ENCODE measurements around the gene TCEANC2.
A peak's percentile ranks its signal among the peaks of the same experiment; 100 is the strongest.

TCEANC2 gene

DNA sequence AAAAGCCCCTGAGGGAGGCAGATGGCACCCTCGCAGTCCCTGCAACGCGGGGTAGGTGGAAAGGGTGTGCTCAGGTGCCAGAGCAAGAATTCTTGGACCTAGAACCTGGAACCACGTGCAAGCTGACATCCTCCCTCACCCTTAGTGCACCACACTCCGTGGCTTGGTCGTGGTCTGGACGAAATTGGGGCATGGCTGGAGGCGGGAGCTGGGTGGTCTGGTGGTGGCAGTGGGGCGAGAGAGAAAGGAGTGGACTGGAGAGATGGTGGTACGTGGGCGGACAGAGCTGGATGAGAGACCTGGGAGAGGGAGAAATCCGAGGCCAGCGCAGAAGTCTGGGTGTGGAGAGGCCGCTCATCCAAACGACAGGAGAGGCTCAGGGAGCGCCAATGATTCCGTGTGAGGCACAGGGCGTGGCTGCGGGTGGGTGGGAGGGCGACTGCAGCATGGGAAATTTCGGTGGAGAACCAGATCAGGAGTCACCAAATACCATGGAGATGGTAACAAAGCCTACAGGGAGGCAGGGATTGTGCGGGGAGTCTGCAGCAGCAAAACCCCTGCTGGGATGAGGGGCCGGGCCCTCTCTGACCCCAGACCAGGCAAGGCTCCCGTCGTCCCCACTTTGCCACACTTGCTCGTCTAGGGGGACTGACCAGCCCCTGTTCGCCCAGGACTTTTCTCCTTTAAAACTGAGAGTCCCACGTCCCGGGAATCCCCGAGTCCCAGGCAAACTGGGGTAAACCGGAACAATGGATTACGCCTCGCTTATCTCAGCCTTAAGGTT, 67.5 kb downstream of the TCEANC2 start:
- H3K4me3 ChIP-seq (ENCODE audit: low read length): peak overlapping the region; percentile 63
- H3K27ac ChIP-seq (ENCODE audit: low read length): no peak overlapping the region
- H3K27me3 ChIP-seq (ENCODE audit: low read depth, low read length): no peaks in the 10 kb centered on the region
- H3K9me3 ChIP-seq (ENCODE audit: insufficient read depth, low read length): no peaks in the 10 kb centered on the region
- no peaks in the 10 kb centered on the region for H4K20me1 ChIP-seq (ENCODE audit: insufficient read depth, low read length)
- H3K4me1 ChIP-seq (ENCODE audit: low read length): peaks cover 3% of the 10 kb centered on the region; the same call in 1 of the 2 replicates
- TF ChIP-seq, protein P1, sequence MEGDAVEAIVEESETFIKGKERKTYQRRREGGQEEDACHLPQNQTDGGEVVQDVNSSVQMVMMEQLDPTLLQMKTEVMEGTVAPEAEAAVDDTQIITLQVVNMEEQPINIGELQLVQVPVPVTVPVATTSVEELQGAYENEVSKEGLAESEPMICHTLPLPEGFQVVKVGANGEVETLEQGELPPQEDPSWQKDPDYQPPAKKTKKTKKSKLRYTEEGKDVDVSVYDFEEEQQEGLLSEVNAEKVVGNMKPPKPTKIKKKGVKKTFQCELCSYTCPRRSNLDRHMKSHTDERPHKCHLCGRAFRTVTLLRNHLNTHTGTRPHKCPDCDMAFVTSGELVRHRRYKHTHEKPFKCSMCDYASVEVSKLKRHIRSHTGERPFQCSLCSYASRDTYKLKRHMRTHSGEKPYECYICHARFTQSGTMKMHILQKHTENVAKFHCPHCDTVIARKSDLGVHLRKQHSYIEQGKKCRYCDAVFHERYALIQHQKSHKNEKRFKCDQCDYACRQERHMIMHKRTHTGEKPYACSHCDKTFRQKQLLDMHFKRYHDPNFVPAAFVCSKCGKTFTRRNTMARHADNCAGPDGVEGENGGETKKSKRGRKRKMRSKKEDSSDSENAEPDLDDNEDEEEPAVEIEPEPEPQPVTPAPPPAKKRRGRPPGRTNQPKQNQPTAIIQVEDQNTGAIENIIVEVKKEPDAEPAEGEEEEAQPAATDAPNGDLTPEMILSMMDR (IDR thresholded peaks at IDR 0.05; ENCODE audit: low read depth, low read length): no peak
- no peak for TF ChIP-seq EZH2phosphoT487 (IDR thresholded peaks at IDR 0.05; ENCODE audit: low read depth)
- H3K79me2 ChIP-seq (ENCODE audit: low read length): no peaks in the 10 kb centered on the region
- H2AFZ ChIP-seq (ENCODE audit: low read depth, low read length): peak overlapping the region; percentile 70
- H3K9ac ChIP-seq (ENCODE audit: low read length): no peak overlapping the region
- peak overlapping the region; percentile 83 for H3K4me2 ChIP-seq (ENCODE audit: low read length)
- H3K36me3 ChIP-seq (replicated peaks; ENCODE audit: low read depth, low read length): no peaks in the 10 kb centered on the region

DNA sequence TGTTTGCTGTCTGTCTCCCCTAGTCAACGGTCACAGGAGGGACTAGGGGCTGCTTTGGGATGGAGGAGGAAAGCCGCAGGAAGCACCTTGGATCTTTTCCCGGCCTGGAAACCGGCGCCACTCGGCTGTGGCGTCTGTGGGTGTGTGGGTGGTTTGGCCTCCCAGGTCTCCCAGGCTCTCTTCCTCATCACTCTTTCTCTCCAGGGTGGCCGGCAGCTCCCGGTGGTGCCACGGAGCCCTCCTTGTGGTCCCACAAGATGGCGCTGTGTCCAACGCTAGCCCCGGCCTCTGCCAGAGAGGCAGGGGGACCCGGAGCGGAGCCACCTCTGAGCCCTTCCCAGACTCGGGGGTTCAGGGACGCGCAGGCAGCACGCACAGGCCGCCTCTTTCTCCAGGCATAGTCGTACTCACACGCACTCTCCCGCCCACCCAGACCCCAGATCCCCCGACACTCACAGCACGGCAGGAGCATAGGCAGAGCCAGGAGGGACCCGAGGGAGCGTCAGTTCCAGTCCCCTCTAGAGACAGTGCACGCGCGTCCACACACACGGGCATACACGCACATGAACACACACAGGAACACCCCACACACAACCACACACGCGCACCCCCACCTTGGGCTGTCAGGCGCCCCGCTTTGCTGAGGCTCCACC, 68.2 kb downstream of the TCEANC2 start:
- Histone ChIP-seq H3K36me3 (replicated peaks; ENCODE audit: low read depth, low read length) (no peaks in the 10 kb centered on the region), H3K9me3 (ENCODE audit: insufficient read depth, low read length) (no peaks in the 10 kb centered on the region), H3K4me3 (ENCODE audit: low read length) (peak overlapping the region; percentile 63), H3K27ac (ENCODE audit: low read length) (no peak overlapping the region), H3K9ac (ENCODE audit: low read length) (no peak overlapping the region), H3K4me1 (ENCODE audit: low read length) (peaks cover 3% of the 10 kb centered on the region; the same call in 1 of the 2 replicates), H4K20me1 (ENCODE audit: insufficient read depth, low read length) (no peaks in the 10 kb centered on the region), H3K27me3 (ENCODE audit: low read depth, low read length) (no peaks in the 10 kb centered on the region), H2AFZ (ENCODE audit: low read depth, low read length) (peak overlapping the region; percentile 70), H3K79me2 (ENCODE audit: low read length) (no peaks in the 10 kb centered on the region), H3K4me2 (ENCODE audit: low read length) (peak overlapping the region; percentile 83)
- no peak for TF ChIP-seq EZH2phosphoT487 (IDR thresholded peaks at IDR 0.05; ENCODE audit: low read depth)
- TF ChIP-seq, protein P1 (IDR thresholded peaks at IDR 0.05; ENCODE audit: low read depth, low read length): peak; percentile 58

DNA sequence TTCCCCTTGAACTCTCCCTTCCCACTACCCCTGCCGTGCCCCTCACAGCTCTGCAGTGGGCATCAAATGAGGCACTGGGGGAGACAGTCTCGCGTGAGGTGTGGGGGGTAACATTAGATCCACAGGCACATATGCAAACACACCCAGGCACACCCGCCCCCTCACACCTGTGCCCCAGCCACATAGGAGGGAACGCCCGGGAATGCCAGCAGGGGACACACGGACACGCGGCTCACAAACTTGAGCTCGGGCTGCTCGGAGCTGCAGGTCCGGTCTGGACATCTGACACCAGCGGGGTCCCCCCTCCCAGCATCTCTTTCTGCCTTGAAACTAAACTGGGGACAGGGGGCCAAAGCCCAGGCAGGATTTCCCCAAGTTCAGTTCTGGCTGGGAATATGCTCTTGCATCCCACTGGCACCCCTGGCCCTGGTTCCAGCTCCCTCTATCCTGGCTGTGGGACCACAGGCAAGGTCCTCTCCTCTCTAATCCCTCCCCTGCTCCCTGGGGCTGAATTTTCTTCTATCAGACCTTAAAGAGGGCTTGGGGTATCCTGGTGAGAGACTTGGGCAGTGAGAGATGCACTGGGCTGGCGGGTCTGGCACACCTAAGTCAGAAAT, 68.8 kb downstream of the TCEANC2 start:
- TF ChIP-seq, protein P1 (IDR thresholded peaks at IDR 0.05; ENCODE audit: low read depth, low read length): no peak
- no peak for TF ChIP-seq EZH2phosphoT487 (IDR thresholded peaks at IDR 0.05; ENCODE audit: low read depth)
- Histone ChIP-seq H4K20me1 (ENCODE audit: insufficient read depth, low read length) (no peaks in the 10 kb centered on the region), H3K36me3 (replicated peaks; ENCODE audit: low read depth, low read length) (no peaks in the 10 kb centered on the region), H3K27me3 (ENCODE audit: low read depth, low read length) (no peaks in the 10 kb centered on the region), H3K9ac (ENCODE audit: low read length) (no peak overlapping the region), H3K27ac (ENCODE audit: low read length) (no peak overlapping the region), H3K9me3 (ENCODE audit: insufficient read depth, low read length) (no peaks in the 10 kb centered on the region), H3K4me3 (ENCODE audit: low read length) (peak overlapping the region; percentile 63), H3K4me1 (ENCODE audit: low read length) (peaks cover 3% of the 10 kb centered on the region; the same call in 1 of the 2 replicates), H3K4me2 (ENCODE audit: low read length) (peak overlapping the region; percentile 83), H3K79me2 (ENCODE audit: low read length) (no peaks in the 10 kb centered on the region), H2AFZ (ENCODE audit: low read depth, low read length) (no peak overlapping the region)

DNA sequence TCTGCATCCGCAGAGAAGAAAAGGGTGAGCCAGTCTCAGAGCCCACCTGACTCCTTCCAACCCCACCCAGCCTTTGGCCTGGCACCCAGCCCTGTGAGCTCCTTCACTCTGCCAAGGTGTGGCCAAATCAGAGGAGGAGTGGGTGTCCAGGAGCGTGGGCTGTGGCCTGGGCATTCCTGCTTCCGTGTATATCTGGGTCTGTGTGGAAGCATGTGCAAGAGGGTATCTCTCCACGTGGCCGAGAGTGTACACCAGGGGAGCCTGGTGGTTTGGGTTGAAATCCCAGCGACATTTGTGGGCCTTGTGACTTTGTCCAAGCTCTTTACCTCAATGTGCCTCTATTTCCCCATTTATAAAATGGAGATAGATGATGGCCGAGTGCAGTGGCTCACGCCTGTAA, 69.6 kb downstream of the TCEANC2 start:
- no peak overlapping the region for H3K4me3 ChIP-seq (ENCODE audit: low read length)
- no peak overlapping the region for H2AFZ ChIP-seq (ENCODE audit: low read depth, low read length)
- H3K4me2 ChIP-seq (ENCODE audit: low read length): no peak overlapping the region
- H3K9me3 ChIP-seq (ENCODE audit: insufficient read depth, low read length): no peaks in the 10 kb centered on the region
- H3K36me3 ChIP-seq (replicated peaks; ENCODE audit: low read depth, low read length): no peaks in the 10 kb centered on the region
- no peaks in the 10 kb centered on the region for H3K27me3 ChIP-seq (ENCODE audit: low read depth, low read length)
- TF ChIP-seq, protein P1 (IDR thresholded peaks at IDR 0.05; ENCODE audit: low read depth, low read length): no peak
- TF ChIP-seq EZH2phosphoT487 (IDR thresholded peaks at IDR 0.05; ENCODE audit: low read depth): no peak
- H4K20me1 ChIP-seq (ENCODE audit: insufficient read depth, low read length): no peaks in the 10 kb centered on the region
- no peak overlapping the region for H3K27ac ChIP-seq (ENCODE audit: low read length)
- H3K9ac ChIP-seq (ENCODE audit: low read length): no peak overlapping the region
- H3K79me2 ChIP-seq (ENCODE audit: low read length): no peaks in the 10 kb centered on the region
- peaks cover 3% of the 10 kb centered on the region; the same call in 1 of the 2 replicates for H3K4me1 ChIP-seq (ENCODE audit: low read length)
